Activated CD8-positive, alpha-beta T cell treated with anti-CD3 and anti-CD28 coated beads for 36 hours (primary cell): ENCODE data around the gene SLC22A12. TPM values are rescaled to one million over a fixed set of nuclear protein-coding genes. Genes with fewer than 3 reads are reported as not detected.

ENCODE experiments used
- ATAC-seq: fragments of 200-7000 bp; cut with Tn5 transposase; one replicate; pipeline ENCODE4 v1.10.0; 2021; ENCODE audit warnings: mild to moderate bottlenecking, moderate library complexity
- CTCF ChIA-PET: fragments of 350-600 bp; sonication (Branson Sonifier 250); formaldehyde crosslinking; loops from one replicate; lab custom pipeline; 2021; ENCODE audit warnings: antibody characterized with exemption; lab: Charles Lee
- POLR2A ChIA-PET: fragments of 350-600 bp; sonication (Branson Sonifier 250); formaldehyde crosslinking; loops from one replicate; lab custom pipeline; 2021; ENCODE audit warnings: antibody characterized with exemption; lab: Charles Lee
- DNase-seq: peaks from one replicate; pipeline ENCODE4 v3.0.0-alpha.2; 2020
- H3K27ac Mint-ChIP-seq: one replicate; pipeline ENCODE4 v1.8.0; 2021; ENCODE audit warnings: mild to moderate bottlenecking, mixed read lengths
- H3K27me3 Mint-ChIP-seq: one replicate; pipeline ENCODE4 v1.8.0; 2021; ENCODE audit warnings: mixed read lengths
- H3K36me3 Mint-ChIP-seq: one replicate; pipeline ENCODE4 v1.8.0; 2021; ENCODE audit warnings: low read depth, mixed read lengths
- H3K4me1 Mint-ChIP-seq: one replicate; pipeline ENCODE4 v1.8.0; 2021; ENCODE audit warnings: low read depth, mixed read lengths
- H3K4me3 Mint-ChIP-seq: one replicate; pipeline ENCODE4 v1.8.0; 2021; ENCODE audit warnings: mild to moderate bottlenecking, moderate library complexity, mixed read lengths
- H3K9me3 Mint-ChIP-seq: one replicate; pipeline ENCODE4 v1.8.0; 2021; ENCODE audit warnings: mixed read lengths
- intact Hi-C: fragments of 100-400 bp; cut with micrococcal nuclease; formaldehyde crosslinking; loops from one replicate; pipeline ENCODE4 v1.10.0; 2022
- total RNA-seq, 2 experiments: library from RNA; stranded (reverse); gene quantifications; one replicate each; pipeline ENCODE4 v1.2.3, GENCODE V29; 2021
- TF ChIP-seq, protein P1 (sequence below): fragments of 200-600 bp; IDR thresholded peaks from one replicate; pipeline ENCODE4 v1.8.0; 2022; ENCODE audit warnings: antibody characterized with exemption, mild to moderate bottlenecking

Gene SLC22A12
- total RNA-seq, 2 experiments from 2014 or later = not detected

DNA sequence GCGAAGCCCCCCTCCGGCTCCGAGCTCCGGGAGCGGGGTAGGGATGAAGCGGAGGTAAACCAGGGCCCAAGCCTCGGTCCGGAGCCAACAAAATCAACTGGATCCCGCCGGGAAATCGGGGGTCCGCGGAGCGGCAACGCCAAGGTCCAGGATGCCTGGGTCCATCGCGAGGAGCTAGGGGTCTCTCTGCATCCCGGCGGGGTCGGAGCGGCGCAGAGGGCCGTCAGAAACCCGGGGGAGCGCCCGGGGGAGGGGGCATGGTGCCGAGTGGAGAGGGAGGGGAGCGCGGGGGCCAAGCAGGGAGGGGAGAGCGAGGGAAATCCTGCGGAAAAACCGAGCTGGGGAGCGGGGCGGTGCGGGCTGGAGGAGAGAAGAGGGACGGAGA, 51.8 kb downstream of the SLC22A12 start:
- Mint-ChIP-seq H3K4me3 (no peak overlapping the region), H3K27ac (no peak overlapping the region), H3K9me3 (no peaks in the 10 kb centered on the region), H3K27me3 (peaks cover 26% of the 10 kb centered on the region), H3K4me1 (peaks cover 1% of the 10 kb centered on the region), H3K36me3 (no peaks in the 10 kb centered on the region)
- no peak for DNase-seq
- TF ChIP-seq, protein P1, sequence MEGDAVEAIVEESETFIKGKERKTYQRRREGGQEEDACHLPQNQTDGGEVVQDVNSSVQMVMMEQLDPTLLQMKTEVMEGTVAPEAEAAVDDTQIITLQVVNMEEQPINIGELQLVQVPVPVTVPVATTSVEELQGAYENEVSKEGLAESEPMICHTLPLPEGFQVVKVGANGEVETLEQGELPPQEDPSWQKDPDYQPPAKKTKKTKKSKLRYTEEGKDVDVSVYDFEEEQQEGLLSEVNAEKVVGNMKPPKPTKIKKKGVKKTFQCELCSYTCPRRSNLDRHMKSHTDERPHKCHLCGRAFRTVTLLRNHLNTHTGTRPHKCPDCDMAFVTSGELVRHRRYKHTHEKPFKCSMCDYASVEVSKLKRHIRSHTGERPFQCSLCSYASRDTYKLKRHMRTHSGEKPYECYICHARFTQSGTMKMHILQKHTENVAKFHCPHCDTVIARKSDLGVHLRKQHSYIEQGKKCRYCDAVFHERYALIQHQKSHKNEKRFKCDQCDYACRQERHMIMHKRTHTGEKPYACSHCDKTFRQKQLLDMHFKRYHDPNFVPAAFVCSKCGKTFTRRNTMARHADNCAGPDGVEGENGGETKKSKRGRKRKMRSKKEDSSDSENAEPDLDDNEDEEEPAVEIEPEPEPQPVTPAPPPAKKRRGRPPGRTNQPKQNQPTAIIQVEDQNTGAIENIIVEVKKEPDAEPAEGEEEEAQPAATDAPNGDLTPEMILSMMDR = no peak
- intact Hi-C loops = loop anchor here (5.0 kb wide), 1 partner anchor 151 kb away; no protein-coding TSS in a partner anchor
- no peak for ATAC-seq
- ChIA-PET POLR2A (interaction anchor here (0.6 kb wide), 1 partner anchor 140 kb away, joined by 3 read pairs; no protein-coding TSS in a partner anchor), CTCF (interaction anchor here (2.9 kb wide), 1 partner anchor 194 kb away, joined by 11 read pairs; no protein-coding TSS in a partner anchor)

DNA sequence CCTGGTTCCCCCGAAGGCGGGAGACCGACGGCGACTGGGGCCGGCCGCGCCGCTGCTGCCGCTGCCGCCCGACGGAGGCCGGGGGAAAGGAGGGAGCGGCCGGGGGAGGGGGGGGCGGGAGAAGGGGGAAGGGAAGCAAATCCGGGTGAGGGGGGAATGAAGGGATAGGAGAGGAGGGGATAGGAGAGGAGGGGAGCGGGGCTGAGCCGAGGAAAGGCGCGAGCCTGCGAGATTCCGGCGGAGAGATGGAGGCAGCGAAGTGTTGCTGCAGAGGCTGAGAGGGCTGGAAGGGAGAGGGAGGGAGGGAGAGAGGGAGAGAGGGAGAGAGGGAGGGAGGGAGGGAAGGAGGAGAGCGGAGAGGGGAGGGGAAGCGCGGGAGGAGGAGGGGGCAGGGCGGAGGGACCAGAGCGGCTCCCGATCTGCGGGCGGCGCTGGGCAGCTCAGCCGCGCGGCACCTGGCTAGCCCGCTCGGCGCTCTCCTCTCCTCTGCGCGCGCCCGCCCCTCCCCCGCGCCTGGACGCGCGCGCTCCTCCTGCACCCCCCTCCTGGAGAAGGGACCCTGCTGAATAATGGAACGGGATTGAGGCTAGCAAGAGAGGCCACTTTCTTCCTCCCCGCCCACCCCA, 52.3 kb downstream of the SLC22A12 start:
- POLR2A ChIA-PET = no interaction called here
- intact Hi-C loops = loop anchor here (5.0 kb wide), 1 partner anchor 151 kb away; no protein-coding TSS in a partner anchor
- Mint-ChIP-seq H3K4me1 (peaks cover 1% of the 10 kb centered on the region), H3K36me3 (no peaks in the 10 kb centered on the region), H3K27me3 (peaks cover 26% of the 10 kb centered on the region), H3K27ac (no peak overlapping the region), H3K4me3 (no peak overlapping the region), H3K9me3 (no peaks in the 10 kb centered on the region)
- DNase-seq = no peak
- TF ChIP-seq, protein P1 = no peak
- ATAC-seq = peak; percentile 24
- CTCF ChIA-PET = interaction anchor here (2.9 kb wide), 1 partner anchor 194 kb away, joined by 11 read pairs; no protein-coding TSS in a partner anchor

DNA sequence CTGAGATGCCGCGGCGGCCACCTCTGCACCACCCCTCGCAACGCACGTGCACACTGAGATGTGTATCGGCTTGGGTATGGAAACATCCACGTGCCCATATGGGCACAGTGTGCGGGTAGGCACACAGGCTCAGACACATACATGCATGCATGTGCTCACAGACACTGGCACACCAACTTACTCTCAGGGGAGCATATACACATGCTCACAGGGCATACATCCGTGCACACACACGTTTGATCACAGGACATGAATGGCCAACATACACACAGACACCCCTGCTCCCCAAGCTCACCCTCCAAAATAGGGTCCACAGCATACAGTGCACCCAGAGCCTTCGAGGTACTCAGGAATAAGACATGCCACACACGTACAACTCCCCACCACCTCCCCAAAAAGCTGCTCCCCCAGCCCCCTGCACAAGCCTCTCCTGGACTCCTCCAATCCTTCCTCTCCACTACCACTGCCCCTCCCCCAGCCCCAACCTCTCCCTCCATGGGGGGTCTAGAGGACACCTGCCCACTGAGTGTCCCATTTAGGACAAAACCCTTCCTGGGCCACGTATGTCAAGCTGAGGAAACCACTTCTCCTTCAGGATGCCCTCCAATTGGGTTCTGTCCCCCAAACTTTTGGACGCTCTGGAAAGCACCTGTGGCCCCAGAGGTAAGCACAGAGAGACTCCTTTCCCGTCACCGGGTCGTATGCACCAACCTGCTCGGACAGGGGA, 53.1 kb downstream of the SLC22A12 start:
- ChIA-PET CTCF (interaction anchor here (0.9 to 2.9 kb wide), 2 partner anchors 141 to 195 kb away, joined by 3 to 11 read pairs; no protein-coding TSS in a partner anchor), POLR2A (no interaction called here)
- intact Hi-C loops = loop anchor here (5.0 kb wide), 1 partner anchor 152 kb away; no protein-coding TSS in a partner anchor
- ATAC-seq (peak; percentile 11), DNase-seq (no peak)
- TF ChIP-seq, protein P1 = no peak
- no peaks in the 10 kb centered on the region for H3K9me3 Mint-ChIP-seq
- H3K27ac Mint-ChIP-seq = no peak overlapping the region
- peaks cover 26% of the 10 kb centered on the region for H3K27me3 Mint-ChIP-seq
- H3K4me1 Mint-ChIP-seq = peaks cover 1% of the 10 kb centered on the region
- H3K4me3 Mint-ChIP-seq = no peak overlapping the region
- H3K36me3 Mint-ChIP-seq = no peaks in the 10 kb centered on the region

DNA sequence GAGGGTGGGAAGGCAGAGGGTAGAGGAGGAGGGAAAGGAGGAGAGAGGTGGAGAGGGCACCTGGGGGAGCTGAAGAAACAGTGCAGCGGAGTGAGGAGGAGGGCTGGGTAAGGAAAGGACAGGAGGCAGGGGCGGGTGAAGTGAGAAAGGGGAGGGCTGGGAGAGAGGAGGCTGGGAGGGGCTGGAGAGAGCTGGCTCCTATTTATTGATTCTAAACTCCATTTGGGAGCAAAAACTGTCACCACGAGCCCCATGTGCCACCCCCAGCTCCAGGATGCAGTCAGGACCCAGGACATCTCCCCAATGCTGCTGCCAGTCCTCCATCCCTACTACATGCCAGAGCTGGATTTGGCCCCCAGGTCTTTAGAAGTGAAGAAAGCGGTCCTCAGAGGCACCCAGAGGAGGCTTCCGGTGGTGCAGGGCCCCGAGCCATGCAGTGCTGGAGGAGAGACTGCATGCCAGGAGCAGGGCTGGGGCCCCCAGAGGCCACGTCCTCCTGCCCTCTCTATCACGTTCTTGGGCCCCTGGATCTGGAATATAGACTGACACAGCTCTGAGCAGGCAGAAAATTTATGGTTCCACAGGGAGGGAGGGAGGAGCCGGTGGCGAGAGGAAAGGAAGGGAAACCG, 53.7 kb downstream of the SLC22A12 start:
- no peak overlapping the region for H3K27ac Mint-ChIP-seq
- ChIA-PET POLR2A (no interaction called here), CTCF (interaction anchor here (0.9 to 2.9 kb wide), 2 partner anchors 141 to 196 kb away, joined by 3 to 11 read pairs; no protein-coding TSS in a partner anchor)
- DNase-seq = peak; percentile 23
- H3K27me3 Mint-ChIP-seq = peaks cover 26% of the 10 kb centered on the region
- no peaks in the 10 kb centered on the region for H3K9me3 Mint-ChIP-seq
- peaks cover 1% of the 10 kb centered on the region for H3K4me1 Mint-ChIP-seq
- H3K4me3 Mint-ChIP-seq = no peak overlapping the region
- ATAC-seq = peak; percentile 61
- intact Hi-C loops = loop anchor here (5.0 kb wide), 2 partner anchors 152 to 197 kb away; no protein-coding TSS in a partner anchor
- TF ChIP-seq, protein P1 = peak; percentile 18
- no peaks in the 10 kb centered on the region for H3K36me3 Mint-ChIP-seq
